Caki2 (cell line): Measurements from ENCODE around the gene EMCN. TPM values are rescaled to one million over a fixed set of nuclear protein-coding genes. Genes with fewer than 3 reads are reported as not detected.
"Not testable (repeated sequence)": the region's sequence is repeated elsewhere in the genome, so short reads cannot be mapped to it uniquely, and the experiment has no call there.

Experiments used
- DNase-seq: peaks from one replicate; pipeline ENCODE4 v3.0.0-alpha.2; 2015; ENCODE audit warnings: low read depth
- in situ Hi-C: cut with HindIII; loops from 2 replicates; pipeline ENCODE4 v1.10.0; 2016; ENCODE audit warnings: low sequenced_read_pairs, low pct_unique_long_range_greater_than_20kb, mixed read lengths
- total RNA-seq: library from RNA; depleted of rRNA; stranded (reverse); fragments of >200 nt; shearing (Covaris generic); gene quantifications from 2 replicates; pipeline ENCODE4 v1.2.3, GENCODE V29; 2014; ENCODE audit warnings: low replicate concordance

Gene EMCN
- total RNA-seq, 1 experiment from 2014 or later, result not detected

- in situ Hi-C loops, result no loop called here
- no peak for DNase-seq
Observed at GRCh38 chr4:100420571-100420970, 97.3 kb downstream of the EMCN start.

- in situ Hi-C loops, result no loop called here
- no peak for DNase-seq
Observed at GRCh38 chr4:100417565-100417964, 100.3 kb downstream of the EMCN start.

- in situ Hi-C loops, result no loop called here
- no peak for DNase-seq
Observed at GRCh38 chr4:100414016-100414790, 103.6 kb downstream of the EMCN start.

- no peak for DNase-seq
- in situ Hi-C loops, result no loop called here
Observed at GRCh38 chr4:100391863-100392262, 126.0 kb downstream of the EMCN start.

- in situ Hi-C loops, result no loop called here
- DNase-seq, result no peak
Observed at GRCh38 chr4:100391086-100391485, 126.7 kb downstream of the EMCN start.

GRCh38 chr4:100386270-100386669 is 131.6 kb downstream of the EMCN start:
- DNase-seq, result no peak
- in situ Hi-C loops, result no loop called here

GRCh38 chr4:100380401-100380800 is 137.4 kb downstream of the EMCN start:
- DNase-seq, in situ Hi-C loops: not testable (repeated sequence)

- DNase-seq, result no peak
- in situ Hi-C loops, result no loop called here
Observed at GRCh38 chr4:100379583-100380105, 138.2 kb downstream of the EMCN start.

- in situ Hi-C loops, result no loop called here
- no peak for DNase-seq
Observed at GRCh38 chr4:100372432-100372831, 145.4 kb downstream of the EMCN start.

GRCh38 chr4:100369871-100370270 is 148.0 kb downstream of the EMCN start:
- no peak for DNase-seq
- in situ Hi-C loops, result no loop called here

- in situ Hi-C loops, result no loop called here
- DNase-seq, result no peak
Observed at GRCh38 chr4:100367451-100367850, 150.4 kb downstream of the EMCN start.

GRCh38 chr4:100366213-100366612 is 151.6 kb downstream of the EMCN start:
- in situ Hi-C loops, result no loop called here
- no peak for DNase-seq

GRCh38 chr4:100362366-100362765 is 155.5 kb downstream of the EMCN start:
- in situ Hi-C loops, result no loop called here
- DNase-seq, result no peak

- no peak for DNase-seq
- in situ Hi-C loops, result no loop called here
Observed at GRCh38 chr4:100361336-100361735, 156.5 kb downstream of the EMCN start.

- in situ Hi-C loops, result no loop called here
Observed at GRCh38 chr4:100360211-100360610, 157.6 kb downstream of the EMCN start.

GRCh38 chr4:100359441-100359840 is 158.4 kb downstream of the EMCN start:
- in situ Hi-C loops, result no loop called here
- DNase-seq, result no peak

More at GRCh38 chr4:100360211-100360610, 157.6 kb downstream of the EMCN start:
- DNase-seq, result no peak

- DNase-seq, result no peak
- in situ Hi-C loops, result no loop called here
Observed at GRCh38 chr4:100357542-100357941, 160.3 kb downstream of the EMCN start.

- in situ Hi-C loops, result no loop called here
- DNase-seq, result no peak
Observed at GRCh38 chr4:100356172-100356571, 161.7 kb downstream of the EMCN start.

GRCh38 chr4:100352352-100352751 is 165.5 kb downstream of the EMCN start:
- in situ Hi-C loops, result not testable (repeated sequence)

GRCh38 chr4:100348473-100348872 is 169.3 kb downstream of the EMCN start:
- in situ Hi-C loops, result no loop called here
- peak; percentile 54 for DNase-seq

More at GRCh38 chr4:100352352-100352751, 165.5 kb downstream of the EMCN start:
- DNase-seq, result not testable (repeated sequence)
